ENCODE results near the gene CXCL14.

GRCh38 chr5:135535820-135536801 lies 42.7 kb downstream of the CXCL14 start, which contains the start of gene NEUROG1:
- TF ChIP-seq SIN3A (IDR thresholded peaks at IDR 0.05; ENCODE audit: low read depth) (no peak), CEBPB (IDR thresholded peaks at IDR 0.05; ENCODE audit: low read depth) (no peak), POLR2A (IDR thresholded peaks at IDR 0.05; ENCODE audit: borderline replicate concordance, extremely low read depth, insufficient read depth, insufficient read length) (no peak), JUND (IDR thresholded peaks at IDR 0.05) (no peak), EGR1 (IDR thresholded peaks at IDR 0.05; ENCODE audit: low read depth) (no peak), CBX3 (IDR thresholded peaks at IDR 0.05; ENCODE audit: low read depth) (no peak), CTCF (IDR thresholded peaks at IDR 0.05 in 2 of 3, conservative IDR thresholded peaks at IDR 0.05 in 1 of 3; ENCODE audit: borderline replicate concordance in 1 of 3, insufficient read depth in 1 of 3, low read depth in 2 of 3, low read length in 2 of 3) (no peak)
